C4-2B (cell line): ENCODE measurements around the gene FLII.

Source experiments
- H3K27ac ChIP-seq: fragments of 450-650 bp; 2 replicates; pipeline ENCODE4 v1.5.1; 2017
- CTCF ChIP-seq: fragments of 450-650 bp; conservative IDR thresholded peaks from 2 replicates; pipeline ENCODE4 v1.5.1; 2017; ENCODE audit warnings: mild to moderate bottlenecking
- ZFX ChIP-seq: fragments of 450-650 bp; IDR thresholded peaks from 2 replicates; pipeline ENCODE4 v1.6.1; 2017

Gene FLII

GRCh38 chr17:18236494-18236893 is 22.0 kb downstream of the FLII start:
- TF ChIP-seq CTCF = no peak
- no peak for TF ChIP-seq ZFX
- no peak overlapping the region for H3K27ac ChIP-seq

- no peak overlapping the region for H3K27ac ChIP-seq
- TF ChIP-seq CTCF (no peak), ZFX (no peak)
These were observed 22.7 kb downstream of the FLII start for GRCh38 chr17:18235743-18236256.

GRCh38 chr17:18234853-18235380 is 23.6 kb downstream of the FLII start:
- TF ChIP-seq ZFX (no peak), CTCF (no peak)
- H3K27ac ChIP-seq = no peak overlapping the region

GRCh38 chr17:18233803-18234518 is 24.6 kb downstream of the FLII start:
- TF ChIP-seq ZFX (no peak), CTCF (no peak)
- no peak overlapping the region for H3K27ac ChIP-seq

- no peak overlapping the region for H3K27ac ChIP-seq
- TF ChIP-seq ZFX (no peak), CTCF (no peak)
These were observed 27.4 kb downstream of the FLII start for GRCh38 chr17:18231164-18231563.

GRCh38 chr17:18230288-18231141 is 28.0 kb downstream of the FLII start:
- TF ChIP-seq CTCF (no peak), ZFX (no peak)
- H3K27ac ChIP-seq = no peak overlapping the region

- no peak overlapping the region for H3K27ac ChIP-seq
- no peak for TF ChIP-seq CTCF
- no peak for TF ChIP-seq ZFX
These were observed 28.8 kb downstream of the FLII start for GRCh38 chr17:18229771-18230170.
